GM23338 (cell line): Measurements from ENCODE around the gene SPDYE17.
"Not testable (repeated sequence)": the region's sequence is repeated elsewhere in the genome, so short reads cannot be mapped to it uniquely, and the experiment has no call there.

ENCODE experiments used
- CTCF ChIP-seq, 2 experiments: fragments of 200-600 bp in 1 of 2; sonication (generic) in 1 of 2; conservative IDR thresholded peaks; 2 replicates each; pipeline versions ENCODE4 v1.5.1 to v1.6.1; 2016 to 2017; ENCODE audit warnings: antibody characterized with exemption in 2 of 2, low read depth in 2 of 2, mild to moderate bottlenecking in 2 of 2, moderate library complexity in 1 of 2
- EZH2 ChIP-seq: fragments of 200-600 bp; sonication (generic); IDR thresholded peaks from one replicate; pipeline ENCODE4 v1.8.0; 2017; ENCODE audit warnings: antibody characterized with exemption, mild to moderate bottlenecking, low read depth; ENCODE audit not compliant: unreplicated experiment
- EZH2phosphoT487 ChIP-seq: fragments of 200-600 bp; sonication (generic); IDR thresholded peaks from one replicate; pipeline ENCODE4 v1.8.1; 2018; ENCODE audit warnings: antibody characterized with exemption; ENCODE audit not compliant: unreplicated experiment
- JUNB ChIP-seq: IDR thresholded peaks from one replicate; pipeline ENCODE4 v1.6.1; 2016; ENCODE audit warnings: antibody characterized with exemption; ENCODE audit not compliant: unreplicated experiment
- POLR2AphosphoS5 ChIP-seq: IDR thresholded peaks from 2 replicates; pipeline ENCODE4 v1.6.1; 2016; ENCODE audit warnings: antibody characterized with exemption, low read depth
- STAT1 ChIP-seq: IDR thresholded peaks from one replicate; pipeline ENCODE4 v1.6.1; 2016; ENCODE audit warnings: antibody characterized with exemption; ENCODE audit not compliant: unreplicated experiment
- ZNF331 ChIP-seq: fragments of 250-450 bp; sonication (Bioruptor Pico); IDR thresholded peaks from 2 replicates; pipeline ENCODE4 v1.5.0; 2020; ENCODE audit warnings: low read depth, mild to moderate bottlenecking, moderate library complexity
- TF ChIP-seq, protein P1 (sequence below): IDR thresholded peaks from 2 replicates; pipeline ENCODE4 v1.6.1; 2016; ENCODE audit warnings: antibody characterized with exemption

GRCh38 chr7:76990202-76990601 is 42.0 kb downstream of the SPDYE17 start:
- TF ChIP-seq CTCF (conservative IDR thresholded peaks at IDR 0.05; ENCODE audit: low read depth in 2 of 2); EZH2; POLR2AphosphoS5; EZH2phosphoT487; STAT1; JUNB; ZNF331 (CRISPR knock-in tag): not testable (repeated sequence)
- TF ChIP-seq, protein P1, sequence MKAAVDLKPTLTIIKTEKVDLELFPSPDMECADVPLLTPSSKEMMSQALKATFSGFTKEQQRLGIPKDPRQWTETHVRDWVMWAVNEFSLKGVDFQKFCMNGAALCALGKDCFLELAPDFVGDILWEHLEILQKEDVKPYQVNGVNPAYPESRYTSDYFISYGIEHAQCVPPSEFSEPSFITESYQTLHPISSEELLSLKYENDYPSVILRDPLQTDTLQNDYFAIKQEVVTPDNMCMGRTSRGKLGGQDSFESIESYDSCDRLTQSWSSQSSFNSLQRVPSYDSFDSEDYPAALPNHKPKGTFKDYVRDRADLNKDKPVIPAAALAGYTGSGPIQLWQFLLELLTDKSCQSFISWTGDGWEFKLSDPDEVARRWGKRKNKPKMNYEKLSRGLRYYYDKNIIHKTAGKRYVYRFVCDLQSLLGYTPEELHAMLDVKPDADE: not testable (repeated sequence)
